PC-3 (cell line): ENCODE results near the gene ORMDL1. TPM values are rescaled to one million over a fixed set of nuclear protein-coding genes. Genes with fewer than 3 reads are reported as not detected.

ENCODE experiments used
- ATAC-seq: fragments of 200-7000 bp; cut with Tn5 transposase; 2 replicates; pipeline ENCODE4 v1.9.1; 2020; ENCODE audit warnings: mild to moderate bottlenecking, moderate library complexity
- BruUV-seq: library from RNA; stranded (reverse); fragments of 400-500 nt; replicated peaks from 2 replicates; lab custom pipeline; 2021; lab: Mats Ljungman, UMichigan
- CTCF ChIA-PET: fragments of 300-600 bp; sonication (Branson Sonifier 250); formaldehyde crosslinking; loops from one replicate; lab custom pipeline; 2022; ENCODE audit warnings: antibody characterized with exemption; lab: Charles Lee
- POLR2A ChIA-PET: fragments of 300-600 bp; sonication (Branson Sonifier 250); formaldehyde crosslinking; loops from one replicate; lab custom pipeline; 2022; ENCODE audit warnings: antibody characterized with exemption; ENCODE audit not compliant: unreplicated experiment; lab: Charles Lee
- DNase-seq: peaks from one replicate; pipeline ENCODE4 v3.0.0-alpha.2; 2015
- H2AFZ ChIP-seq: fragments of 300-600 bp; sonication (generic); 2 replicates; pipeline ENCODE4 v1.6.0; 2016; ENCODE audit warnings: antibody characterized with exemption, low read length
- H3F3A ChIP-seq: fragments of 300-600 bp; sonication (generic); one replicate; pipeline ENCODE4 v1.6.0; 2017; ENCODE audit warnings: antibody characterized with exemption, low read length, control low read depth, mild to moderate bottlenecking; ENCODE audit not compliant: unreplicated experiment
- H3K27ac ChIP-seq: fragments of 300-600 bp; sonication (generic); 2 replicates; pipeline ENCODE4 v1.5.1; 2016; ENCODE audit warnings: mild to moderate bottlenecking, low read length
- H3K27me3 ChIP-seq: fragments of 300-600 bp; sonication (generic); 2 replicates; pipeline ENCODE4 v1.6.1; 2016; ENCODE audit warnings: low read length, mixed read lengths
- H3K36me3 ChIP-seq: fragments of 300-600 bp; sonication (generic); 2 replicates; pipeline ENCODE4 v1.6.1; 2016; ENCODE audit warnings: low read depth, mixed run types, low read length, mixed read lengths
- H3K4me1 ChIP-seq: fragments of 300-600 bp; sonication (generic); 2 replicates; pipeline ENCODE4 v1.5.1; 2016; ENCODE audit warnings: low read length; ENCODE audit not compliant: insufficient read depth
- H3K4me2 ChIP-seq: fragments of 300-600 bp; sonication (generic); 2 replicates; pipeline ENCODE4 v1.6.0; 2016; ENCODE audit warnings: low read length
- H3K4me3 ChIP-seq: fragments of 300-600 bp; sonication (generic); 2 replicates; pipeline ENCODE4 v1.5.1; 2016; ENCODE audit warnings: mild to moderate bottlenecking, low read length, mixed read lengths
- H3K79me2 ChIP-seq: fragments of 300-600 bp; sonication (generic); 2 replicates; pipeline ENCODE4 v1.6.1; 2017; ENCODE audit warnings: low read length, mixed read lengths
- H3K9ac ChIP-seq: fragments of 300-600 bp; sonication (generic); 2 replicates; pipeline ENCODE4 v1.6.0; 2016; ENCODE audit warnings: mild to moderate bottlenecking, low read length
- H3K9me2 ChIP-seq: fragments of 300-600 bp; sonication (generic); replicated peaks from 2 replicates; pipeline ENCODE4 v1.6.1; 2016; ENCODE audit warnings: mixed run types, low read length, mixed read lengths
- H3K9me3 ChIP-seq: fragments of 300-600 bp; sonication (generic); 2 replicates; pipeline ENCODE4 v1.6.1; 2016; ENCODE audit warnings: low read length, mixed read lengths
- H4K20me1 ChIP-seq: fragments of 300-600 bp; sonication (generic); 2 replicates; pipeline ENCODE4 v1.6.1; 2016; ENCODE audit warnings: low read length, mixed read lengths
- EZH2 ChIP-seq: fragments of 300-600 bp; sonication (generic); IDR thresholded peaks from one replicate; pipeline ENCODE4 v1.6.1; 2017; ENCODE audit warnings: antibody characterized with exemption, mild to moderate bottlenecking, low read length; ENCODE audit not compliant: unreplicated experiment
- EZH2phosphoT487 ChIP-seq: fragments of 300-600 bp; sonication (generic); IDR thresholded peaks from 2 replicates; pipeline ENCODE4 v1.6.1; 2018; ENCODE audit warnings: mild to moderate bottlenecking, antibody characterized with exemption, low read length, borderline replicate concordance
- intact Hi-C: fragments of 100-400 bp; cut with micrococcal nuclease; formaldehyde crosslinking; loops from 2 replicates; pipeline ENCODE4 v1.9.0; 2023
- total RNA-seq: library from RNA; depleted of rRNA; stranded (reverse); fragments of >200 nt; gene quantifications from 2 replicates; pipeline ENCODE4 v1.2.3, GENCODE V29; 2014
- TF ChIP-seq, protein P1 (sequence below): fragments of 300-600 bp; sonication (generic); conservative IDR thresholded peaks from 2 replicates; pipeline ENCODE4 v1.5.1; 2017; ENCODE audit warnings: antibody characterized with exemption, low read depth, mild to moderate bottlenecking, low read length

ORMDL1 gene
- total RNA-seq, 1 experiment from 2014 or later = 64.5 TPM

DNA sequence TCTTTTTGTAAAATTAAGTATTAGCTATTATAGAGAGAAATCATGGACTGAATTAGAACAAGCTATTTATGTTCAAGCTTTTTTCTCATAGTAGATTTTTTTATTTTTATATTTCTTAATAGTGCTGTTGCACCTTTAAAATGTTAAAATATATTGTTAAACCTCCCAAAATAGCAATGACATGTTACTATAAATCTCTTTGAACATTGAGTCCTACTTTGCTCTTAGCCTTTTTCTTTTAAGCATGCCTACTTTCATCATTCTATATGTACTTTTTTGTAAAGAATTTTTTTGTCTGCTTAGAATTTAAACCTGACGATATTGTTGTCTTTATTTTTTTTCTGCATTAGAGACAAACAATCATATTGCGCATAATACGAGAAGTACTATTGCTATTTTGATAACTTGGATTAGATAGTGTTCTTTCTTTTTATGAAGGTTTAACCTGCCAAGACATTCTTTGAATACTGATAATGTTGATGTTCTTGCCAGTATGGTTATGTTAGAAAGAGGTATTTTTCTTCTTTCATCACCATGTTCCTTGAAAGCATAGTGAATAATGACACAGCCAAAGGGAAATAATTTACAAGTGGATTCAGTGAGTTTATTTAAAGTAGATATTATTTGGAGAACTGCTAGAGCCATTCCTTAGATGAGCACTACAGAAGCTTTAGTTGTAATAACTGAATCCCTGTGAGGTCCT is 40.7 kb upstream of the ORMDL1 start:
- TF ChIP-seq, protein P1, sequence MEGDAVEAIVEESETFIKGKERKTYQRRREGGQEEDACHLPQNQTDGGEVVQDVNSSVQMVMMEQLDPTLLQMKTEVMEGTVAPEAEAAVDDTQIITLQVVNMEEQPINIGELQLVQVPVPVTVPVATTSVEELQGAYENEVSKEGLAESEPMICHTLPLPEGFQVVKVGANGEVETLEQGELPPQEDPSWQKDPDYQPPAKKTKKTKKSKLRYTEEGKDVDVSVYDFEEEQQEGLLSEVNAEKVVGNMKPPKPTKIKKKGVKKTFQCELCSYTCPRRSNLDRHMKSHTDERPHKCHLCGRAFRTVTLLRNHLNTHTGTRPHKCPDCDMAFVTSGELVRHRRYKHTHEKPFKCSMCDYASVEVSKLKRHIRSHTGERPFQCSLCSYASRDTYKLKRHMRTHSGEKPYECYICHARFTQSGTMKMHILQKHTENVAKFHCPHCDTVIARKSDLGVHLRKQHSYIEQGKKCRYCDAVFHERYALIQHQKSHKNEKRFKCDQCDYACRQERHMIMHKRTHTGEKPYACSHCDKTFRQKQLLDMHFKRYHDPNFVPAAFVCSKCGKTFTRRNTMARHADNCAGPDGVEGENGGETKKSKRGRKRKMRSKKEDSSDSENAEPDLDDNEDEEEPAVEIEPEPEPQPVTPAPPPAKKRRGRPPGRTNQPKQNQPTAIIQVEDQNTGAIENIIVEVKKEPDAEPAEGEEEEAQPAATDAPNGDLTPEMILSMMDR = no peak
- no peak for TF ChIP-seq EZH2phosphoT487
- no peak for TF ChIP-seq EZH2
- Histone ChIP-seq H3K9me3 (no peaks in the 10 kb centered on the region), H3K4me1 (no peaks in the 10 kb centered on the region), H3K27me3 (no peaks in the 10 kb centered on the region), H3K27ac (no peak overlapping the region), H2AFZ (no peak overlapping the region), H3K9me2 (no peaks in the 10 kb centered on the region), H3K79me2 (no peaks in the 10 kb centered on the region), H3K4me2 (no peak overlapping the region), H3K9ac (no peak overlapping the region), H3K4me3 (no peak overlapping the region), H3K36me3 (peaks cover 5% of the 10 kb centered on the region; the same call in 1 of the 2 replicates), H3F3A (no peaks in the 10 kb centered on the region), H4K20me1 (no peaks in the 10 kb centered on the region)
- DNase-seq (no peak), ATAC-seq (no peak)
- POLR2A ChIA-PET = interaction anchor here (0.5 kb wide), 1 partner anchor 313 kb away, joined by 4 read pairs; no protein-coding TSS in a partner anchor
- no TSS peak for BruUV-seq
- intact Hi-C loops = no loop called here
- CTCF ChIA-PET = interaction anchor here (0.6 kb wide), 1 partner anchor 995 kb away, joined by 4 read pairs; no protein-coding TSS in a partner anchor

DNA sequence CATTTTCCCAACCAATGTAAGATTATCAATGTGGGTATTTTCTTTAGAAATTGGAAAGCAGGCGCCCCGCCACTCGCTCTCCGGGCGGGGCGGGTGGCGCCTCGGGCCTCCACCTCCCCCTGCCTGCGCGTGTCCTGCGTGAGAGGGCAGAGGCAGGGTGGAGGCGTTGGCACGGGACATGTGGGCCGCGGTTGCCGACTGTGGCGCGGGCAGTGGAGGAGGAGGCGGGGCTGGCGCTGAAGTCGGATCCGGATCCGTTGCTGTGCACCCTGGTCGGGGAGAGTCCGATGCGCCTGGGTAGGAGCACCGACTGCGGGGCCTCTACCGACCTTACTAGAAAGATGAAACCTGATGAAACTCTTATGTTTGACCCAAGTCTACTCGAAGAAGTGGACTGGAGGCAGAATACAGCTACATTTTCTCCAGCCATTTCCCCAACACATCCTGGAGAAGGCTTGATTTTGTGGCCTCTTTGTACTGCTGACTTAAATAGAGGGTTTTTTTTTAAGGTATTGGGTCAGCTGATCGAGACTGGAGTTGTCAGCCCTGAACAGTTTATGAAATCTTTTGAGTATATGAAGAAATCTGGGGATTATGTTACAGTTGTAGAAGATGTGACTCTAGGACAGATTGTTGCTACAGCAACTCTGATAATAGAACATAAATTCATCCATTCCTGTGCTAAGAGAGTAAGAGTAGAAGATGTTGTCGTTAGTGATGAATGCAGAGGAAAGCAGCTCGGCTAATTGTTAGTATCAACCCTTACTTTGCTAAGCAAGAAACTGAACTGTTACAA is 38.0 kb upstream of the ORMDL1 start:
- CTCF ChIA-PET = interaction anchor here (0.7 kb wide), 1 partner anchor 26 kb away, joined by 3 read pairs; no protein-coding TSS in a partner anchor

More for the DNA sequence above, 38.0 kb upstream of the ORMDL1 start:
- Histone ChIP-seq H3K9me3 (no peaks in the 10 kb centered on the region), H4K20me1 (no peaks in the 10 kb centered on the region), H3K36me3 (peaks cover 17% of the 10 kb centered on the region; the same call in 1 of the 2 replicates), H3K4me1 (no peaks in the 10 kb centered on the region), H3K9me2 (no peaks in the 10 kb centered on the region), H3K79me2 (no peaks in the 10 kb centered on the region), H3F3A (no peaks in the 10 kb centered on the region), H3K9ac (no peak overlapping the region), H3K27me3 (no peaks in the 10 kb centered on the region), H3K4me3 (no peak overlapping the region), H2AFZ (no peak overlapping the region), H3K27ac (no peak overlapping the region), H3K4me2 (no peak overlapping the region)
- intact Hi-C loops = no loop called here
- no peak for ATAC-seq
- TF ChIP-seq EZH2phosphoT487 (no peak), EZH2 (no peak)
- TF ChIP-seq, protein P1 = no peak
- no TSS peak for BruUV-seq
- DNase-seq = no peak
- POLR2A ChIA-PET = no interaction called here
